ENCODE measurements around the gene OR4D11.

DNA sequence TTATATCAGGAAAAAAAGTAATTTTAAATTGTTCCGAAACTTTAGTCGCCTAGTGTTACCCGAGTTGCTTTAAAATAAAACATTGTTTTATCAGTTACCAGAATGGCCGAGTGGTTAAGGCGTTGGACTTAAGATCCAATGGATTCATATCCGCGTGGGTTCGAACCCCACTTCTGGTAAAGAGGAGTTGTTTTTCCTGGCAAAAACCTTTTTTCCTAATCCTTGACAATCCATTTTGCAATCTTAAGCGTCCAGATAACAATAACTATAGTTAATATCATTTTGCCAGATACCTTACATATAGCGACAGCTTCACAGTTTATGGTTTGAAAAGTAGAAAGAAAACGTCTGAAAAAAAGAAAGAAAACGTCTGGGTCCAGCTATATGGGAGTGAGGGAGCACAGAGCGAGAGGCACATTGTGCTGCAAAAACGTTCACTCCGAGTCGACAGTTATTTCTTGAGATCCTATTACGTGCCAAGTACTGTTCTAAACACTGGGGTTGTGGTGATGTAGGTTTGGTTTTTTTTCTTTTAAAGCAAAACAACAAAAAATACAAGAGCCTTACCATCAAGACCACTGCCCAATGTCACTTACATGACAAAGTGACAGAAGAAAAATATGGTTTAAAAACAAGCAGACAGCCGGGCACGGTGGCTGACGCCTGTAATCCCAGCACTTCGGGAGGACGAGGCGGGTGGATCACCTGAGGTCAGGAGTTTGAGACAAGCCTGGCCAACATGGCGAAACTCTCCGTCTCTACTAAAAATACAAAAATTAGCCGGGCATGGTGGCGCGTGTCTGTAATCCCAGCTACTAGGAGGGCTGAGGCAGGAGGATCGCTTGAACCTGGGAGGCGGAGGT is 48.5 kb downstream of the OR4D11 start:
- TF ChIP-seq CTCF (IDR thresholded peaks at IDR 0.05) = no peak
- TF ChIP-seq POLR2AphosphoS5 (IDR thresholded peaks at IDR 0.05) = no peak
- TF ChIP-seq POLR2A (IDR thresholded peaks at IDR 0.05) = no peak

Measured in transverse colon (tissue), 4 donors.